Activated gamma-delta T cell treated with Interleukin-2 at 50 U/mL for 16 hours (primary cell): Measurements from ENCODE around the gene ANOS1.
"Not testable (repeated sequence)": the region's sequence is repeated elsewhere in the genome, so short reads cannot be mapped to it uniquely, and the experiment has no call there.

Experiments
- DNase-seq: peaks from one replicate; pipeline ENCODE4 v3.0.0-alpha.2; 2020

ANOS1 gene

GRCh38 chrX:8607326-8607725 is 124.6 kb downstream of the ANOS1 start:
- no peak for DNase-seq

DNA sequence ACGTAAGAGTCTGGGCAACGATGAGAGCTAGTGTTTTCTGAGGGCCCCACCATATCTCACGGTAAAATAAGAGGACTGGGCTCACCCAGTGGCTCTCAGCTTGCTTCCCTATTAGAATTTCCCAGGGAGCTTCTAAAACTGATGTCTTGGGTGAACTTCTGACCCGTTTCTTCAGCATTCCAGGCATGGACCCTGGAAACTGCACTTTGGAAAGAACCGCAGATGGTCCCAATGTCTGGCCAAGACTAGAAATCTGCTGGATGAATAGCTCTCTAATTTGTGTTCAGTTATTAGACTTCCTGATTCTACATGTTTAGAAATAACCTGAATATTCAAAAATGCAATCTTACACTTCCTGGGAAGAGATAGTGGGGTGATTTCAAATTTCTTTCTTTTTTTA is 127.8 kb downstream of the ANOS1 start:
- no peak for DNase-seq

DNA sequence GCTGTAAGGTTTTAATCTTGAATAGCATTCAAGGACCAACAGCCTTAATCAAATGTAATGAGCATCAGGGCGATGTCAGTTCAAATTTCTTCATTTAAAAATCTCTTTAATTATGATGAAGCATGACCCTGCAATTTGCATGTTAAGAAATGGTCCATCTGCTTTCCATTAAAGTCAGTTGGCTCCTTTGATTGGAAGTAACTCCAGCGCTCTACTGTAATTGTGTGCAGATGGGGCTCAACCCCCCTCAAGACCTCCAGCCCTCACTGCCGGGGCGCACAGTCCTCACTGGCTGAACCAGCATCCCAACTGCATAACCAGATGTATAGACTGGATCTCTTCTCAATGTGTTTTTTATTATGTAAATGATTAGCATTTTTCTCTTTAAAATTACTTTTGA is 140.4 kb downstream of the ANOS1 start:
- no peak for DNase-seq

DNA sequence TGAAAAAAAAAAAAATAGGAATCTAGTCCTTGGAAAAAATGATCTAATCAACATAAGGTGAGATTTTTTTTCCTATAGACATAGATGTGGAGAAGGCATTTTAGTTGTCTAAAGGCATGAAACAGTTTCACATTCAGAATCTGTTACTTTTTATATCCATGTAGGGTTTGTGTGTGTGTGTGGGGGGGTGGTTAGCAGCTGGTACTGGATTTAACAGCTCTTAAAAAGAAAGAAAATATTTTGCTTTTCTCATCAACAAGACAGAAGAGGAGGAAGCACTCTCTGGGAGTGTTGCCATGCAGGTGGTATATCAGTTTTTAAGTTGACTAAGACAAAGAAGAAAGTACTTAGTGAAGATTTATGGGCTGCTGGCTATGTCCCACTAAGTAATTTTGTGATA is 145.0 kb downstream of the ANOS1 start:
- no peak for DNase-seq

GRCh38 chrX:8579602-8580001 is 152.3 kb downstream of the ANOS1 start:
- no peak for DNase-seq

- no peak for DNase-seq
These were observed 155.1 kb downstream of the ANOS1 start for GRCh38 chrX:8576821-8577220.

GRCh38 chrX:8565729-8566128 is 166.2 kb downstream of the ANOS1 start:
- DNase-seq = no peak

- no peak for DNase-seq
These were observed 183.5 kb downstream of the ANOS1 start for GRCh38 chrX:8548446-8548845.

- no peak for DNase-seq
These were observed 185.2 kb downstream of the ANOS1 start for GRCh38 chrX:8546715-8547114.

- DNase-seq = no peak
These were observed 211.1 kb downstream of the ANOS1 start for GRCh38 chrX:8520791-8521190.

DNA sequence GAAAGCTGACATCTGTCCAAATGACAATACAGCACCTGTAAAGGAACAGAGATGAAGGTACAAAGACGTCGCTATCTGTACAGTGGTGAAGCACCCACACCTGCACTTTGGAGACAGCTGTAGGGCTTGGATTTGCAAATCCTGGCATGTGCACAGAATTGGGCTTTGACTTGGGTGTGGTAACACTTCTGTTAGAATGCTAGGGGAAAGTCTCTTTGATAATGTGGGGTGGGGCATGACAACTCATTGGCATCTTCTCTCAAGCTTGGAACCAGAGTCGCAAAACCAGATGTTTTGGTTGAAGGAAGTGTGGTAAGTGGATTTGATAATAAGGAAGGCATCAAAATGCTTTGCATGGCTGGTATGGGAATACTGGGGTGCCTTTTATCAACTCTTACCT is 211.8 kb downstream of the ANOS1 start:
- no peak for DNase-seq

DNA sequence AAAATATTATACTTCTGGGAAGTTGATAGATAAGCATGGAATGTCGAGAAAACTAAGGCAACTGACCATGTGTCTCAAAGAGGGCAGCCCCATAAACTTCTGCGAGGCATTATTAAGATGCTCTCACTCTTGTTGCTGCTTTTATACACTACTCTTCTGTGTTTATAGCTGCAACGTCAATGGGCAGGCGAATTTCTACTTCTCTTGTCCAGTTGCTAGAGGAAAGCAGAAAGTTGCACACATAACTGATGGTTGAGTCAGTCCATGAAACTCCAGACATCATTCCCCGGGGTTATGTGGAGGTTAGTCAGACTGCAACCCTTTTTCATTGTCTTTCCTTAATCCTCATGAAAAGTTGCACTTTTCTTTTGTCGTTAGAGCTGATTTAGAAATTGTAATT is 227.5 kb downstream of the ANOS1 start:
- DNase-seq = no peak

- not testable (repeated sequence) for DNase-seq
These were observed 229.8 kb downstream of the ANOS1 start for GRCh38 chrX:8502101-8502500.

DNA sequence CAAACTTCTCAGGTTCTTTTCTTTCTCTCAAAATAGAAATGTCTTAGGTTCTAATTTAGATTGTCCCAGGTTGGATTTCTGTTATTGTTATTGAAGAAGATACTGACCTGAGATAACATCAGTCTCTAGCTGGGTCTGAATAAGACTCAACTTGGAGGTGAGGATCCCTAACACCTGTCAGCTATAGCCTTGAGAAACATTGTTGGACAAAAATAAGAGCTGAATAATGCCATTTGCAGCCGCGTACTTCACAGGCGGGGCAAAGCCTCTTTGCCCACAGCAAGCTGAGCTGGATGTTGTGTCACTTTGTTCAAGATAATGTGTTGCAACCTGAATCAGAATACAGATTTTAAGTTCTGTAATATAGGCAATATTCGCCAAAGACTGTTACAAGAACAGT is 231.7 kb downstream of the ANOS1 start:
- DNase-seq = no peak

- DNase-seq = not testable (repeated sequence)
These were observed 236.9 kb downstream of the ANOS1 start for GRCh38 chrX:8495036-8495435.

GRCh38 chrX:8484360-8484949 is 247.5 kb downstream of the ANOS1 start:
- DNase-seq = no peak
